GM19328 (cell line): Measurements from ENCODE around the gene CLCN4.

ENCODE experiments used
- ATAC-seq: cut with Tn5 transposase; IDR thresholded peaks from one replicate; pipeline ENCODE4 v1.9.1; 2021; ENCODE audit warnings: mild to moderate bottlenecking, moderate library complexity; ENCODE audit not compliant: unreplicated experiment

CLCN4 gene

GRCh38 chrX:10239611-10240064, 82.9 kb downstream of the CLCN4 start:
- ATAC-seq = no peak

- no peak for ATAC-seq
These were observed 84.1 kb downstream of the CLCN4 start for GRCh38 chrX:10240918-10241317.

GRCh38 chrX:10242026-10242425, 85.3 kb downstream of the CLCN4 start:
- ATAC-seq = no peak

GRCh38 chrX:10243106-10243505, 86.3 kb downstream of the CLCN4 start:
- ATAC-seq = no peak

- no peak for ATAC-seq
These were observed 88.3 kb downstream of the CLCN4 start for GRCh38 chrX:10244915-10245622.

- no peak for ATAC-seq
These were observed 89.1 kb downstream of the CLCN4 start for GRCh38 chrX:10245886-10246285.

- ATAC-seq = no peak
These were observed 89.5 kb downstream of the CLCN4 start for GRCh38 chrX:10246297-10246696.

GRCh38 chrX:10246846-10247245, 90.1 kb downstream of the CLCN4 start:
- no peak for ATAC-seq

- no peak for ATAC-seq
These were observed 98.0 kb downstream of the CLCN4 start for GRCh38 chrX:10254739-10255138.

GRCh38 chrX:10259716-10260115, 102.9 kb downstream of the CLCN4 start:
- no peak for ATAC-seq

GRCh38 chrX:10265775-10266174, 109.0 kb downstream of the CLCN4 start:
- no peak for ATAC-seq

- ATAC-seq = no peak
These were observed 121.9 kb downstream of the CLCN4 start for GRCh38 chrX:10278716-10279115.

GRCh38 chrX:10280071-10280470, 123.3 kb downstream of the CLCN4 start:
- ATAC-seq = no peak

GRCh38 chrX:10282490-10282889, 125.7 kb downstream of the CLCN4 start:
- ATAC-seq = no peak

GRCh38 chrX:10286195-10286594, 129.4 kb downstream of the CLCN4 start:
- no peak for ATAC-seq
